Skeletal muscle satellite cell (primary cell): ENCODE results near the gene PRSS21.

Source experiments
- H3K27me3 ChIP-seq: 2 replicates; pipeline ENCODE4 v1.7.0; 2013; ENCODE audit warnings: low read length; ENCODE audit not compliant: control insufficient read depth, insufficient read depth
- H3K36me3 ChIP-seq: 2 replicates; pipeline ENCODE4 v1.7.0; 2013; ENCODE audit warnings: mild to moderate bottlenecking, control low read depth, low read length; ENCODE audit not compliant: insufficient read depth
- H3K4me1 ChIP-seq: 2 replicates; pipeline ENCODE4 v1.7.0; 2013; ENCODE audit warnings: low read length; ENCODE audit not compliant: control insufficient read depth, insufficient read depth
- H3K4me2 ChIP-seq: 2 replicates; pipeline ENCODE4 v1.7.0; 2013; ENCODE audit warnings: mild to moderate bottlenecking, low read length
- H3K4me3 ChIP-seq: 2 replicates; pipeline ENCODE4 v1.7.0; 2013; ENCODE audit warnings: low read length
- H3K9ac ChIP-seq: 2 replicates; pipeline ENCODE4 v1.7.0; 2013; ENCODE audit warnings: mild to moderate bottlenecking, low read depth, low read length, moderate library complexity
- H3K9me3 ChIP-seq: replicated peaks from 2 replicates; pipeline ENCODE4 v1.7.0; 2013; ENCODE audit warnings: mild to moderate bottlenecking, control low read depth, low read length

The PRSS21 gene

GRCh38 chr16:2775131-2775716 is 41.8 kb upstream of the PRSS21 start:
- Histone ChIP-seq H3K36me3 (peaks cover 48% of the 10 kb centered on the region), H3K4me3 (peak overlapping the region; percentile 94), H3K27me3 (no peaks in the 10 kb centered on the region), H3K4me2 (peak overlapping the region; percentile 95), H3K9me3 (no peaks in the 10 kb centered on the region), H3K9ac (peak overlapping the region; percentile 96), H3K4me1 (peaks cover 55% of the 10 kb centered on the region)

- Histone ChIP-seq H3K4me2 (peak overlapping the region; percentile 95), H3K4me3 (peak overlapping the region; percentile 94), H3K4me1 (peaks cover 49% of the 10 kb centered on the region), H3K9me3 (no peaks in the 10 kb centered on the region), H3K27me3 (no peaks in the 10 kb centered on the region), H3K36me3 (peaks cover 41% of the 10 kb centered on the region), H3K9ac (peak overlapping the region; percentile 96)
These were observed 41.1 kb upstream of the PRSS21 start for GRCh38 chr16:2775765-2776499.

- Histone ChIP-seq H3K9me3 (no peaks in the 10 kb centered on the region), H3K9ac (peak overlapping the region; percentile 96), H3K4me3 (peak overlapping the region; percentile 94), H3K36me3 (peaks cover 35% of the 10 kb centered on the region), H3K27me3 (no peaks in the 10 kb centered on the region), H3K4me1 (peaks cover 45% of the 10 kb centered on the region), H3K4me2 (peak overlapping the region; percentile 95)
These were observed 40.4 kb upstream of the PRSS21 start for GRCh38 chr16:2776500-2777139.

GRCh38 chr16:2777231-2777902 is 39.7 kb upstream of the PRSS21 start, which contains the start of gene ELOB:
Gene ELOB (minus strand): TSS chr16:2777280. CDS start chr16:2777239, 41 bp downstream.
- H3K9ac ChIP-seq, result peak within 1 kb of the TSS; percentile 100
- H3K4me3 ChIP-seq, result peak within 1 kb of the TSS; percentile 94
- H3K36me3 ChIP-seq, result peaks cover 27% of the 10 kb centered on the region
- H3K9me3 ChIP-seq, result no peaks in the 10 kb centered on the region
- no peaks in the 10 kb centered on the region for H3K27me3 ChIP-seq
- H3K4me2 ChIP-seq, result peak within 1 kb of the TSS; percentile 95
- H3K4me1 ChIP-seq, result peaks cover 45% of the 10 kb centered on the region

- Histone ChIP-seq H3K9ac (peak overlapping the region; percentile 100), H3K4me1 (peaks cover 39% of the 10 kb centered on the region), H3K36me3 (peaks cover 21% of the 10 kb centered on the region), H3K4me3 (peak overlapping the region; percentile 94), H3K27me3 (no peaks in the 10 kb centered on the region), H3K9me3 (no peaks in the 10 kb centered on the region), H3K4me2 (peak overlapping the region; percentile 95)
These were observed 39.0 kb upstream of the PRSS21 start for GRCh38 chr16:2777903-2778629.

- Histone ChIP-seq H3K27me3 (no peaks in the 10 kb centered on the region), H3K36me3 (peaks cover 16% of the 10 kb centered on the region), H3K4me3 (peak overlapping the region; percentile 94), H3K9me3 (no peaks in the 10 kb centered on the region), H3K4me2 (peak overlapping the region; percentile 95), H3K4me1 (peaks cover 34% of the 10 kb centered on the region), H3K9ac (peak overlapping the region; percentile 100)
These were observed 38.4 kb upstream of the PRSS21 start for GRCh38 chr16:2778630-2778958.

- no peaks in the 10 kb centered on the region for H3K9me3 ChIP-seq
- peaks cover 9% of the 10 kb centered on the region for H3K36me3 ChIP-seq
- peaks cover 4% of the 10 kb centered on the region for H3K27me3 ChIP-seq
- H3K4me3 ChIP-seq, result no peak overlapping the region
- no peak overlapping the region for H3K9ac ChIP-seq
- peaks cover 28% of the 10 kb centered on the region for H3K4me1 ChIP-seq
- H3K4me2 ChIP-seq, result no peak overlapping the region
These were observed 37.7 kb upstream of the PRSS21 start for GRCh38 chr16:2779151-2779920.

GRCh38 chr16:2779978-2780898 is 36.8 kb upstream of the PRSS21 start:
- H3K36me3 ChIP-seq, result no peaks in the 10 kb centered on the region

GRCh38 chr16:2782583-2783351 is 34.3 kb upstream of the PRSS21 start:
- Histone ChIP-seq H3K4me2 (no peak overlapping the region), H3K27me3 (peaks cover 32% of the 10 kb centered on the region), H3K36me3 (no peaks in the 10 kb centered on the region), H3K4me1 (peaks cover 8% of the 10 kb centered on the region), H3K4me3 (no peak overlapping the region), H3K9ac (no peak overlapping the region), H3K9me3 (no peaks in the 10 kb centered on the region)

More at GRCh38 chr16:2779978-2780898, 36.8 kb upstream of the PRSS21 start:
- H3K4me2 ChIP-seq, result no peak overlapping the region
- H3K9ac ChIP-seq, result no peak overlapping the region
- H3K27me3 ChIP-seq, result peaks cover 13% of the 10 kb centered on the region
- no peak overlapping the region for H3K4me3 ChIP-seq
- H3K4me1 ChIP-seq, result peaks cover 20% of the 10 kb centered on the region
- H3K9me3 ChIP-seq, result no peaks in the 10 kb centered on the region
